GM13976 (cell line): ENCODE results near the gene SFTPA2.
A peak's percentile ranks its signal among the peaks of the same experiment; 100 is the strongest.
"Not testable (repeated sequence)": the region's sequence is repeated elsewhere in the genome, so short reads cannot be mapped to it uniquely, and the experiment has no call there.

Experiments
- DNase-seq: peaks from one replicate; pipeline ENCODE4 v3.0.0; 2012; ENCODE audit warnings: low spot score
- in situ Hi-C: fragments of 300-500 bp; cut with MboI; formaldehyde crosslinking; loops from one replicate; pipeline ENCODE4 v1.12.0; 2022; ENCODE audit warnings: low sequenced_read_pairs, mixed read lengths, inconsistent platforms; ENCODE audit not compliant: unreplicated experiment
- TF ChIP-seq, protein P1 (sequence below): IDR thresholded peaks from 2 replicates; pipeline ENCODE4 v1.5.1; 2012; ENCODE audit warnings: borderline replicate concordance, mild to moderate bottlenecking; ENCODE audit not compliant: insufficient read depth; ENCODE audit errors: extremely low read depth, missing control alignments, control extremely low read depth

The SFTPA2 gene

DNA sequence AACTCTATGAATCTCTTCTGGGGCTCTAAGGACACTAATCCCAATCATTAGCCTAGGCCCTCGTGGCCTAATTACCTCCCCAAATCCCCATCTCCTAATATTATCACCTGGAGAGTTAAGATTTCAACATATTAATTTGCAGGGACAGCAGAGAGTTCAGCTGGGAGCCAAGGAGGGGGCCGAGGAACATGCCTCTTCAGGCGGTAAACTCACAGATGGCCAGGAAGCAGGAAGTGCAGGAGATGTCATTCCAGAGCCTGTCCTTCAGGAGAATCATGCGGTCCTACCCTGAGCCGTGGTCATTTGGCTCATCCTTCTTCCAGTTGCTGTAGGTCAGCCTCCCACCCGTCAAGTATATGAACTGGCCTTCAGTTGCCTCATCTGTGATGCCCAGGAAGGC, 21.9 kb upstream of the SFTPA2 start:
- no peak for DNase-seq
- TF ChIP-seq, protein P1, sequence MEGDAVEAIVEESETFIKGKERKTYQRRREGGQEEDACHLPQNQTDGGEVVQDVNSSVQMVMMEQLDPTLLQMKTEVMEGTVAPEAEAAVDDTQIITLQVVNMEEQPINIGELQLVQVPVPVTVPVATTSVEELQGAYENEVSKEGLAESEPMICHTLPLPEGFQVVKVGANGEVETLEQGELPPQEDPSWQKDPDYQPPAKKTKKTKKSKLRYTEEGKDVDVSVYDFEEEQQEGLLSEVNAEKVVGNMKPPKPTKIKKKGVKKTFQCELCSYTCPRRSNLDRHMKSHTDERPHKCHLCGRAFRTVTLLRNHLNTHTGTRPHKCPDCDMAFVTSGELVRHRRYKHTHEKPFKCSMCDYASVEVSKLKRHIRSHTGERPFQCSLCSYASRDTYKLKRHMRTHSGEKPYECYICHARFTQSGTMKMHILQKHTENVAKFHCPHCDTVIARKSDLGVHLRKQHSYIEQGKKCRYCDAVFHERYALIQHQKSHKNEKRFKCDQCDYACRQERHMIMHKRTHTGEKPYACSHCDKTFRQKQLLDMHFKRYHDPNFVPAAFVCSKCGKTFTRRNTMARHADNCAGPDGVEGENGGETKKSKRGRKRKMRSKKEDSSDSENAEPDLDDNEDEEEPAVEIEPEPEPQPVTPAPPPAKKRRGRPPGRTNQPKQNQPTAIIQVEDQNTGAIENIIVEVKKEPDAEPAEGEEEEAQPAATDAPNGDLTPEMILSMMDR = no peak
- in situ Hi-C loops = no loop called here

DNA sequence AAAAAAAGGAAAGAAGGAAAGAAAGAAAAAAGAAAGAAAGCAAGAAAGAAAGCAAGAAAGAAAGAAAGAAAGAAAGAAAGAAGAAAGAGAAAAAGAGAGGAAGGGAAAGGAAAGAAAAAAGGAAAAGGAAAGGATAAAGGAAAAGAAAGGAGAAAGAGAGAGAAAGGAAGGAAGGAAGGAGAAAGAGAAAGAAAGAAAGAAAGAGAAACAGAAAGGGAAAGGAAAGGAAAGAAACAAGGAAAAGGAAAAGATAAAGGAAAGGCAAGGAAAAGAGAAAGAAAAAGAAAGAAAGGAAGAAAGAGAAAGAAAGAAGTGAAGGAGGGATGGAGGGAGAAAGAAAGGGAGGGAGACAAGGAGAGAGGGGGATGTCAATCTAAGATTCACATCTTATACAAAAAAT, 20.8 kb upstream of the SFTPA2 start:
- in situ Hi-C loops = no loop called here
- TF ChIP-seq, protein P1 = no peak
- no peak for DNase-seq

DNA sequence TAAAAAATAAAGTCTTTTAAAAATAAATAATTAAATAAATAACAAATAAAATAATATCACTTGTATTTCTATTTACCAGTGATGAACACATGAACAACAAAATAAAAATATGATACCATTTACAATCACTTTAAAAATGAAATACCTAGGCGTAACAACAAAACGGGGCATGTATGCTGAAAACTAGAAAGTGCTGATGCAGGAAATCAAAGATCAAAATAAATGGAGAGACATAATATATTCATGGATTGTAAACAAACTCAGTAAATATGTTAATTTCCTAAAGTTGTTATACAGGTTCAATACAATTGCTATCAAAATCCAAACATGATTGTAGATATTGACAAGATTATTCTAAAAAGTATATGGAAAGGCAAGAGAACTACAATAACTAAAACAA, 19.2 kb upstream of the SFTPA2 start:
- TF ChIP-seq, protein P1 = no peak
- in situ Hi-C loops = no loop called here
- DNase-seq = no peak

DNA sequence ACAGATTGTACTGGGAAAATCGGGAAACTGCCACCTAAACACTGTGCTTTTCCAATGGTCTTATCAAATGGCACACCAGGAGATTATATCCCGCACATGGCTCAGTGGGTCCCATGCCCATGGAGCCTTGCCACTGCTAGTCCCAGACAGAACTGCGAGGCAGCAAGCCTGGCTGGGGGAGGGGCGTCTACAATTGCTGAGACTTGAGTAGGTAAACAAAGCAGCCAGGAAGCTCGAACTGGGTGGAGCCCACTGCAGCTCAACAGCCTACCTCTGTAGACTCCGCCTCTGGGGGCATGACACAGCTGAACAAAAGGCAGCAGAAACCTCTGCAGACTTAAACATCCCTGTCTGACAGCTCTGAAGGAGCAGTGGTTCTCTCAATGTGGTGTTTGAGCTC, 10.4 kb upstream of the SFTPA2 start:
- DNase-seq, in situ Hi-C loops: not testable (repeated sequence)

DNA sequence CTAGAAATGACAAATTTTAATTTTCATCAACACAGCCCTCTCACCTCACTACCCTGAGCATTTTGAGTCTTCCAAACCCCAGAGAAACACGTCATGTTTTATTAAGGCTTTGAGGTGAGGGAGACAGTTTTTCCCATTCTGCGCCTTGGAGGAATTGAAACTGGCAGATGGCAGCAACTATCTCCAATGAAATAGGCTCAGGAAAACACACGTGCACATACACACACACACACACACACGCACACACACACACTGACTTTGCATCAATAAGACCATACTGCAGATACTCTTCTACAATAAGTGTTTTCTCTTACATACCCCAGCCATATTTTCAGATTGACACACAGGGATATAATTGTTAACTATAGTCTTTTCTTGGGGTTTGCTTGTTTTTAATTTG, 3.2 kb upstream of the SFTPA2 start:
- TF ChIP-seq, protein P1 = no peak
- no peak for DNase-seq
- in situ Hi-C loops = loop anchor here (10.0 kb wide), 1 partner anchor 361 kb away; no protein-coding TSS in a partner anchor

DNA sequence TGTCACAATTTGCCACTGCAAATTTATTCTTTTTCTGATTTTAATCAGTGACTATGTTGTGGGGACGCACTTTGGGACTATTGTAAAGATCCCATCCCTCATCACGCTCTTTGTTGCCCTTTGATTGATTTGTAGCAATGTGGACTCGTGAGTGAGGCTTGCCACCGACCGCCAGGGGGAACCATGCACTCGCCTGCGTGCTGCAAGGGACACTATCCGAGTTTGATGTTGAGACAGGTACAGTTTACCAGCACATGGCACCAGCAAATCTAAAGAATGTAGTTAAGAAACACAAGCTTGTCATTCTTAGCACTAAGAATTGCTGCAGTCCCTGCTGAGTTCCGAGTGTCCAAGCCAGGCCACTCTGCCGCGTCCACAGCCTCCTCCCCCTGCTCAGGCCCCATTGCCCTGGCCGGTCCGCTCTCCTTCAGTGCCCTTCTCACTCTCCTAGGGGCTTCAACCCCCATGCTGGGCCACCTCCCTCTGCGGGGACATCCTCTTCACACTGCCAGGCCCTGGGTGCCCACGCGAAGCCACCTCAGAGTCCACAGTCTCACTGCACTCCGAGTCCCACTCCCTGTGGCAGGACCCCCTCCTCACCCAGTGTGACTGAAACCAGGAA, 2.0 kb upstream of the SFTPA2 start:
- in situ Hi-C loops = loop anchor here (10.0 kb wide), 1 partner anchor 363 kb away; no protein-coding TSS in a partner anchor
- TF ChIP-seq, protein P1 = peak; percentile 80
- DNase-seq = peak; percentile 75

DNA sequence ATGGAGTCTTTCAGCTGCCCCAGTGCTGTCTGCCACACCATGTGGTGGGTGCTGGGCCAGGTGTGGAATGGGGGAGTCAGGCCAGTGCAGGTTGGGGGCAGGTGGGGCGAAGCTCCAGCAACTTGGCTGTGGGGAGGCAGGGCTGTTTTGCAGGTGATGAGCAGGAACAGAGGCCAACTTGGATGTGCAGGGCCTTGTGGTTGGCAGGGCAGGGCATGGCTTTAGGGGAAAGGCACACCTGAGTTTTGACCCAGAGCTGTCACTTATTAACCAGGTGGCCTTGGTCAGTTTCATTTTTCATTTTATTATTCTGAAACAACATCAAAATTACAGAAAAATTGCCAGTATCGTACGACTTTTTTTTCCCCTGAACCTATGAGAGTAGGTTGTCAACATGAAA, 1.1 kb upstream of the SFTPA2 start:
- in situ Hi-C loops = loop anchor here (10.0 kb wide), 1 partner anchor 364 kb away; no protein-coding TSS in a partner anchor
- DNase-seq = no peak
- TF ChIP-seq, protein P1 = no peak
